Measurements from ENCODE around the gene ARID1B.

ARID1B gene

DNA sequence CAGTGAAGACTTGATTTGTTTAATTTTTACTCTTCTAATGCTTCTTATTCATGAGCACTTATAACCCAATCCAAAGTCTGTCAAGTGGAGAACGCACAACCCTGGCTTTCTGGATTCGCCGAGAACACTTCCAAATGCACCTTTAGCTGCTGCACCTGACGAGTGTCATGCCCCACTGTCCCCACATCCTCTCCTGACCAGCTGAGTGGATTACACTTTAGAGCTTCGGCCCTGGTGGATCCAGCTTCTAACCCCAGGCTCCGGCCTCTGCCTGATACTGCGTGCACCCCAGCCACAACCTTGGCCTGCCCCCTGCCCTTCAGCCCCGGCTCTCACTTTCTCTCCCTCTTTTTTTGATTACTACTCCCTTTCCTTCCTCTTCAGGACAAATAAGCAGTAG lies 287.3 kb downstream of the ARID1B start:
- DNase-seq, result no peak

DNA sequence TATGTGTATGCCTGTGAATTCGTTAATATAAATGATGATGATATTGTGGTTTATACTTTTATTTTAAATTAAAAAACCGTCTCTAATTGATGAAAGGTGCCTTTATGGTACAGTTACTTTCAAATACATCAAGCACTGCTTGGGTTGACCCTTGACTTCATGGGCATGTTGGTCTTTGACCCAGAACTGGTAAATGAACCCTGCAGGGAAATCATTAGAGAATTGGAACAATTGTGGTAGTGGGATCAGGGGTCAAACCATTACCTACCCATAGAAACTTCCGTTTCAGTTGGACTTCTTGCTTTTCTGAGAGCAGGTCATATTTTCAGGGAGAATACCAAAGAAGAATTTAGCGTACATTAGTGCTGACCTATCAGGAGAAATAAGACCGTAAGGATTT lies 288.2 kb downstream of the ARID1B start:
- DNase-seq, result no peak

- no peak for DNase-seq
Measured at GRCh38 chr6:157066781-157067491, 289.8 kb downstream of the ARID1B start.

- no peak for DNase-seq
Measured at GRCh38 chr6:157067507-157067906, 290.3 kb downstream of the ARID1B start.

DNA sequence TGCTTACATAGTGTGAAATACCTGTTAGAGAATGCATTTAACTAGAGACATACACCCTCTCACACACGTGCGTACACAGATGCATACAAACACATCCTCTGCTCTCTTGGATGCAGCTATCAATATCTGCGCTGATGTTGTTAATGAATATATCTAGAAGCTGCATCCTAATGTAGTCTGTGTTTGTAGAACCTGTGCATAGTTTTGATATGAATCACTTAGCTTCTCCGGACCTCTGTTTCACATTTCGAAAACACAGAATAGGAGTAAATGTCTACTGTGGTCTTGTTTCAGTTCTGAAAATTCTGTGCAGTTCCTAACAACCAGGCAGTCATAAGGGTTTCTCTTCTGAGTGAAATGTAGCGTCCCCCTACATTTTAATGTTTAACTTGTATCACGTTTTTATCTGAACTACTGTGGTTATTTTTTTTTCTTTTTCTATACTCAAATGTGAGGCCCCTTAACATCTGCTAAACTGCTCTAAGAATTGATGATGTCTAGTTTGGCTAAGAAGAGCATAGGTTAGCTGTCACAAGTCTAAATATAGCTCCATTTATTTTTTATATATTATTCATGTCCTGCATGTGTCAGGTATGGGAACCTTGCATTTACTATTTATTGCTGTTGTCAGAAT lies 291.6 kb downstream of the ARID1B start:
- DNase-seq, result no peak

- no peak for DNase-seq
Measured at GRCh38 chr6:157069585-157069984, 292.4 kb downstream of the ARID1B start.

DNA sequence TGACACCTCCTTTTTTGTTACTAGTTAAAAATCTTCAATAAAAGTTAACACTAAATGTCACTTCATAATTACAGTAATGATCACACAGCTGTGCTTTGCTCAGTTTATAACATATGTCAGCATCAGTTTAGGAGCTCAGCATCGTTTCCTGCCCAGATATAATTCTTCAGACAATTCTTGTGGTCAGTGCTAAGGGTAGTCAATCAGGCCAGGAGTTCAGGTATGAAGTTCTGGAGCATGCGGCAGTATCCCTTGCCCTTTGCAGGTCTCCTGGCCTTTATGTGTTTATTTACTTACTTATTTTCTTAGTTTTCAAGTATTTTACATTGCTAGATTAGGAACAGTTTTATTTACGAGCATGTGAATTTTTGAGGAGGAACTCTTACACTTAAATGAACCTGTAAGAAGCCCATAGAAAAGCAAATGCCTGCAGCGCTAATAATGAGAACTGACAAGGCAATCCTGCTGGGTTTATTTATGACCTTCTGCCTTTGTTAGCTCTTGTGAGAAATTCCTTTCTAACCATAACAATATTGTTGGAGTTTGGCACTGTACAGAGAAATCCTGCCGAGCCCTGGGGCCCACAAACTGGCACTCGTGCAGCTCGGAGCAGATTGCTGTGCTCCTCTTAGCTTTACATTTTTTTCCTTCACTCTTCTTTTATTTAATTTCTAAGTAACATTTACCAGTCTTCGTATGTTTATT lies 293.4 kb downstream of the ARID1B start:
- no peak for DNase-seq

DNA sequence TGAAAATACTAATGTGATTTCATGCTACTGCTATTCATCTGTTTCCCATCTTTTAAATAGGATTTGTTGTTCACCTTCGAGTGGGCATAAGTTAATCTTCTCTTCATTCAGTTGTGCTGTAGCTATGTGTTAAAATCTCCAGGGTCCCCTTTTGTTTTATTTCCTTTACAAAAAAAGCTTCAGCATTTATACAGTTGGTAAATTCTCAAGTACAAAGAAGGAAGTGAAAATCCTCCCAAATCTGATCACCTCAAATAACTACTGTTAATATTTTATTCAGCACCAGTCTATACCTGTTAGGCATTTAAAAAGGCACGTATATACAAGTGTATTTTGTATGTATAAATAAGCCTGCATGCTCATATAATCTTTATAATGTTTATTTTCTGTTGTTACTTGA lies 294.9 kb downstream of the ARID1B start:
- no peak for DNase-seq

GRCh38 chr6:157073596-157073995 lies 296.4 kb downstream of the ARID1B start:
- no peak for DNase-seq

DNA sequence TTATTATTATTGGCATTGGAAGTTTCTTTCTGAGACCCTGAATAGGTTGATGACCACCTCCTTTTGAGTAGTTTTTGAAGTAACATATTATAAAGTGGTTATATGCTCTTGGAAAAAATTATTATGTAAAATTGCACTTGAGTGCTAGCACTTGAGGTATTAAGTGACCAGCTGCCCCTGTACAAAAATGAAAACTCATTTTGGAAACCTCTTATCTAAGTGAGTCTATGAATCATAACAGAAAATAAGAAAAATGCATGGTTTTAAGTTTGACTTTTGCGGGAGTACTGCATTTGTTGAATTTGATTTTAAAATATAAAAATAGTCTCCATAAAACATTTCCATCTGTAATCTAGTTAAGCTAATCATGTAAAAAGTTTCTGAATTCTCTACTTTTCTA lies 297.8 kb downstream of the ARID1B start:
- DNase-seq, result no peak

DNA sequence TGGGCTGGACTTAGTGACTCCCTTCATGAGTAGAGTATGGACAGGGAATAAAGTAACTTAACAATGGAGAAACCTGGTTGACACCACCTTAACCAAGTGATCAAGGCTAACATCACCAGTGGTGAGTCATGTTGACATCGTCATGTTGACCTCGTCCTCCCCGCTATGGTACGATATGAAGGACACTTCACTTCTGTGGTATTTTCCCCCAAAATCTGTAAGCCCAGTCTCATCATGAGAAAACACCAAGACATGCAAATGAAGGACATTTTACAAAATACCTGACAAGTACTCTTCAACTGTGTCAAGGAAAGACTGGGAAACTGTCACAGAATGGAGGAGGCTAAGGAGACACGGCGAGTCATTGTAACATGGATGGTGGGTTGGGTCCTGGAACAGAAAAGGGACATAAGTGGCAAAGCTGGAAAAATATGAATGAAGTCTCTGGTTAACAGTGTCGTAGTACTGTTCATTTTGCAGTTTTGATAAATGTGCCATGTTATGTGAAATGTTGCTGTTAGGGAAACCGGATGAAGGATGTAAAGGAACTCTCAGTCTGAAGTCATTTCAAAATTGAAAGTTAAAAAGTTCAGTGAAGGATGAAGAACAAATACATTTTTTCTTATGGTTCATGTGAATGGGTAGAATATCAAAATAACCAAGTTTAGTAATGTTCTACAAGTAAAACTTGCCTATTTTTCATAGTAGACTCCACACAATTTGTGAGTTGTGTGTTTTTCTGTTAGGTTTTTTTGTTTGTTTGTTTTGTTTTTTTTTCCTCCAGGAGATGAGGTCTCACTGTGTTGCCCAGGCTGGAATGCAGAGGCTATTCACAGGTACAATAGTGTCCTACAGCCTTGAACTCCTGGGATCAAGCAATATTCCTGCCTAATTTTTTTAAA lies 298.6 kb downstream of the ARID1B start:
- DNase-seq, result no peak

DNA sequence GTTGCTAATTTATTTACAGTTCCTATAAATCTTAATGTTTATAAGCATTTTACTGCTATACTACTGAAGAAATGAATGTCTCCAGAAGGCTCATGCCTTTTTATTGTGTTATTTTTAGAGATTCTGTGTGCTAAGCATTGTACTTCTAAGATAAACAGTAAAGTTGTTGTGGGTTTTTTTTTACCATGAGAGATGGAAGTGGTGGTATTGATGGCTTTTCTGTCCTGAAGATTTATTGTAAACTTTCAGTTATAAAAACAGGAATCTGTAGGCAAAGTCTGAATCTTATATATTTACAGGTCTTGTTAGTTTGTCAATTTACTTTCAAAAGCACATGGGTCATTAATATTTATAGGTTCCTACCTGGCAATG lies 299.3 kb downstream of the ARID1B start:
- no peak for DNase-seq

DNA sequence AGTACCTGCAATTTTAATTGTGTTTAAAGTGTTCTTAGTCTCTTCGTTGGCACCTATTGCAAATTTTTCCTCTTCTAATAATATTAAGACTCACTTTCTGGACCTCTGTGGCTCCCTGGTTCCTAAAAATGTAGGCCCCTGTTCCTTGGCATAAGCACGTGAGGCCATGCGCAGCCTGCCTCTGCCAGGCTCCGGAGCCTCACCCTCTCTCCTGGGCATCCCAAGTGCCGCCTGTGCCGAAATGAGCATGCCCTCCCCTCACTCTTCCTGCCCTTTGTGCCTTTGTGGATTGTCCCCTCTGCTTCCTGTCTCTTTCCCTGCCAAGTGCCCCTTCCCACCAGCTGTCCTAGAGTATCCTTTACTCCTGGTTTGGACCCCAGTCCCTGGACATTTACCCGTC lies 300.1 kb downstream of the ARID1B start:
- DNase-seq, result no peak

- no peak for DNase-seq
Measured at GRCh38 chr6:157078326-157078725, 301.1 kb downstream of the ARID1B start.

DNA sequence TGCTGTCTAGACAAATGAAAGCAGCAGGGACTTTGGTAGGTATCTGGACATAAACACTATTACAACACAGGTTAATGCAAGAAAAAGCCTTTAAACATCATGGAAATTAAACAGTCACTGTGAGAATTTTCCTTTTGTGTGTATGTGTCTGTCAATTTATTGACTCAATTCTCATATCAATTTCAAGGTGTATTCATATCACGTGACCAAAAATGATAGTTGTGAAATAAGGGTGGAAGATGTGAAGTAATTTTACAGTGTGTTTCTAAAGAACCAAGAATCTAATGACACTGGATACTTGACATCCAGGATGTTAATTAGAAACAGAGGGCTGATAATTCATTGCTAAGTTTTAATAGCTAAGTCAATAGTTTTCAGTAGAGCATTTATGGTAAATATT lies 302.1 kb downstream of the ARID1B start:
- no peak for DNase-seq

GRCh38 chr6:157079771-157080170 lies 302.6 kb downstream of the ARID1B start:
- DNase-seq, result no peak

- no peak for DNase-seq
Measured at GRCh38 chr6:157080986-157081391, 303.8 kb downstream of the ARID1B start.

DNA sequence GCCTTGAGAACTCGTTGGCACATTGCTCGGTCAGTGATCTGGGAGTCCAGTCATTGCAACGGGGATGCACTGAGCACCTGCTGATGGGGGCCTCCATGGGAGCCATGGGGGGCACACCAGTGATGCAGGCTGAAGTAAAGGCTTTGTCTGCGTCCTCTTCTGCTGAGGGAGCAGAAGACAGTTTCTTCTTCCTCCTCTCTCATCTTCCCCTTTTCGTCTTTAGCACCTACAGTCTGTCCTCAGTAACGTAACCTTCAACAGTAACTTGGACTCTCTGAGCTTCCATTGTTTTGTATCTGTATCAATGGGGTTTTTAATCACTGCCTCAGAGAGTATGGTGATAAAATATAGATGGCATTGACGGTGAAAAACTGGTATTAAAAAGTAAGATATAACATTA lies 306.2 kb downstream of the ARID1B start:
- DNase-seq, result no peak

DNA sequence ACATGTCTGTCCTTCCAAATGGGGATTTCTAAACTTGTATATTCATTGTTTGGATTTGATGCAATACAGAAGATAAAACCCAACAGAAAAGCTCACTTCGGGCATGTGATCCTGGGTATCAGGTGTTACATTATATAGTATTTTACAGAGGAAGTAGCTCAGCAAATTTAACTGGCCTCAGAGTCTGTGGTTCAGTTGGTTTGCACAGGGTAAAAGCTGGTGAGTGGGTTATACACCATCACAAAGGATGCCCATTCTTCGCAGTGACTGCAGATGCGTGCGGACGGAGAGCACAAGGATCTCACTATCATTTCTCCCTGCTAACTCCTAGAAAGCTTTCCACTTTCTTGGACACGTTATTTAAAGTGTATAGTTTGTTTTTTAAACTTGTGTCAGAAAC lies 309.5 kb downstream of the ARID1B start:
- no peak for DNase-seq

DNA sequence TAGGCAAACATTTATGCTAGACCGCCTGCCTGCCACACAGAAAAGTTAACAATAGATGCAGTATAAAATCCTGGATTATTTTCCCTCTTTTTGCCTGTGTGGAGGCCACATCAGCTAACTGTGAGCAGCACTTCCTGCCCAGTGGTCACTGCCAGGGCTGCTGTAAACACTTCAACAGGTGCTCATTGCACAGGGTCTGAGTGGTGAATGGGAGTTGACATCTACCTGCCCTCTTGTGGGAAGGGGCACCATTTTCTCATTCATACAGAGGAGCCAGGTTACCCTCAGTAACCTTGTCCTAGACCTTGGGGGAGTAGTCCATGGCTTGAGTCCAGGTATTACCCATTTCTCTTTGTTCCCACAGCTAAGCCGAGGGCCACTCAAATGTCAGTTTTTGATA lies 310.8 kb downstream of the ARID1B start:
- no peak for DNase-seq

DNA sequence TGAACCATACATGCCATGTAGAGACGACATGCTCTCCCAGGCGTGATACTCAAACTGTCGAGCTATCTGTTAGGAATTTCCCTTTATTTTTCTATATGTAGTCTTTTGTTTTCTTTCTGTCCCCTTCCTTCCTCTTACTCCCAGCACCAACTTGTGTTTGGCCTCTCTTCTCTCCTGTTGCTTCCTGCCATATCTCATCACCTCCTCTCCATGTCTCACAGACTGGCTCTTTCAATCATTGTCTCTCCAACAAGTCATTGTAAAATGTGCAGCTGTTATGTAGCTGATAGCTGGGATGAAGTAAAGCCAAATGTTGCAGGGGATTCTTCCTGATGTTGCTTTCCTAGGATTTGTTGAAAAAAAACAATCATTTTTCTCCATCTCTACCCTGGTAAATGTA lies 311.7 kb downstream of the ARID1B start:
- DNase-seq, result no peak

DNA sequence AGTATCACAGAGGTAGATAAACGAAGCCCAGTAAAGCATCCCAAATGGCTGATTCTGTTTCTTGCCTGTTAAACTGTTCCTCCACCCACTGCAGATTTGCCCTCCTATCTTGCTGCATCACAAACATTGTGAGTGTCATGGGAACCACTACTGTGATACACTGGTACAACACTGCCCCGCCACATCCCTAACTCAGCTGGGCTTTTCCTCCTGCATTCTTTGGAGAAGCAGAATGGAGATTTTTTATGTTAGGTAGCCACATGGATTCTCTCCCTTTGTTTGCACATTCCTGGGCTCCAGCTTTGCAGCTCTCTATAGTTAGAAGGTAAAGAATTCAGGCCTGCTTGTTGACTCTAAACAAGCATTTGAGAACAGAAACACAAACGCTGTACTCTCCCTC lies 312.1 kb downstream of the ARID1B start:
- DNase-seq, result no peak

GRCh38 chr6:157089851-157090250 lies 312.7 kb downstream of the ARID1B start:
- no peak for DNase-seq

Data from CD4-positive, alpha-beta T cell treated with Interleukin-21 for 1 hour (primary cell).